ENCODE data around the gene SLU7. TPM values are rescaled to one million over a fixed set of nuclear protein-coding genes. Genes with fewer than 3 reads are reported as not detected.

Gene SLU7
- total RNA-seq, 4 donors from 2014 or later, result 65.6 to 125 (median 87.5) TPM

- intact Hi-C loops (cut with DNase I; ENCODE audit: low total_unique reads), result loop anchor here (10.0 kb wide), 1 partner anchor 1606 kb away; no protein-coding TSS in a partner anchor
- H3K4me3 ChIP-seq (ENCODE audit: low read depth, poor library complexity, severe bottlenecking), result no peak overlapping the region
- no peak for DNase-seq (ENCODE audit: low spot score in 2 of 2)
- WGBS, 2 donors, result 71 to 83% methylated on average over 4 of the region's 4 CpGs
- TF ChIP-seq CTCF (IDR thresholded peaks at IDR 0.05), result no peak
- TF ChIP-seq POLR2A (IDR thresholded peaks at IDR 0.05), result no peak
Measured at GRCh38 chr5:160460377-160461049, 41.6 kb upstream of the SLU7 start.

- WGBS, 2 donors, result 81 to 85% methylated on average over 8 of the region's 8 CpGs
- DNase-seq (ENCODE audit: low spot score in 2 of 2), result no peak
- no peak overlapping the region for H3K4me3 ChIP-seq (ENCODE audit: low read depth, poor library complexity, severe bottlenecking)
- intact Hi-C loops (cut with DNase I; ENCODE audit: low total_unique reads), result loop anchor here (10.0 kb wide), 1 partner anchor 226 kb away; no protein-coding TSS in a partner anchor
- no peak for TF ChIP-seq CTCF (IDR thresholded peaks at IDR 0.05)
Measured at GRCh38 chr5:160458806-160459800, 40.2 kb upstream of the SLU7 start.

GRCh38 chr5:160457252-160457651, 38.4 kb upstream of the SLU7 start:
- TF ChIP-seq CTCF (IDR thresholded peaks at IDR 0.05) (no peak), POLR2A (IDR thresholded peaks at IDR 0.05) (no peak)
- DNase-seq (ENCODE audit: low spot score in 2 of 2), result no peak
- 48 to 54% methylated on average over 5 of the region's 5 CpGs for WGBS, 2 donors
- no peak overlapping the region for H3K4me3 ChIP-seq (ENCODE audit: low read depth, poor library complexity, severe bottlenecking)
- intact Hi-C loops (cut with DNase I; ENCODE audit: low total_unique reads), result loop anchor here (10.0 kb wide), 1 partner anchor 228 kb away; no protein-coding TSS in a partner anchor

- intact Hi-C loops (cut with DNase I; ENCODE audit: low total_unique reads), result loop anchor here (10.0 kb wide), 1 partner anchor 228 kb away; no protein-coding TSS in a partner anchor
- no peak for TF ChIP-seq POLR2A (IDR thresholded peaks at IDR 0.05)
- no peak for TF ChIP-seq CTCF (IDR thresholded peaks at IDR 0.05)
- DNase-seq (ENCODE audit: low spot score in 2 of 2), result no peak
- H3K4me3 ChIP-seq (ENCODE audit: low read depth, poor library complexity, severe bottlenecking), result no peak overlapping the region
- 75 to 76% methylated on average over 9 of the region's 9 CpGs for WGBS, 2 donors
Measured at GRCh38 chr5:160456480-160457177, 37.7 kb upstream of the SLU7 start.

- DNase-seq (ENCODE audit: low spot score in 2 of 2), result no peak
- intact Hi-C loops (cut with DNase I; ENCODE audit: low total_unique reads), result loop anchor here (2.0 to 10.0 kb wide), 2 partner anchors 63 to 229 kb away; no protein-coding TSS in a partner anchor
- TF ChIP-seq POLR2A (IDR thresholded peaks at IDR 0.05) (no peak), CTCF (IDR thresholded peaks at IDR 0.05) (no peak)
- WGBS, 2 donors, result 73 to 78% methylated on average over 4 of the region's 4 CpGs
- no peak overlapping the region for H3K4me3 ChIP-seq (ENCODE audit: low read depth, poor library complexity, severe bottlenecking)
Measured at GRCh38 chr5:160455600-160455999, 36.7 kb upstream of the SLU7 start.
